Mesenchymal stem cell (in vitro differentiated cells and primary cell): Measurements from ENCODE around the gene RFX3.

Source experiments
- DNase-seq: peaks from one replicate; pipeline ENCODE4 v3.0.0-alpha.2; 2013
- H2AFZ ChIP-seq: one replicate; pipeline ENCODE4 v1.6.1; 2013; ENCODE audit warnings: low read depth, mild to moderate bottlenecking, control low read depth, inconsistent platforms, low read length, moderate library complexity
- H2AK5ac ChIP-seq: 2 replicates; pipeline ENCODE4 v1.6.1; 2013; ENCODE audit warnings: low read length, moderate library complexity, mild to moderate bottlenecking, inconsistent platforms; ENCODE audit not compliant: severe bottlenecking
- H2BK120ac ChIP-seq: one replicate; pipeline ENCODE4 v1.6.1; 2013; ENCODE audit warnings: low read depth, mild to moderate bottlenecking, inconsistent platforms, low read length, moderate library complexity
- H2BK12ac ChIP-seq, 2 experiments: one replicate each; pipeline ENCODE4 v1.6.1; 2013; ENCODE audit warnings: inconsistent platforms in 2 of 2, low read length in 2 of 2, mild to moderate bottlenecking in 2 of 2, moderate library complexity in 2 of 2, control low read depth in 1 of 2
- H2BK15ac ChIP-seq: one replicate; pipeline ENCODE4 v1.6.1; 2013; ENCODE audit warnings: mild to moderate bottlenecking, low read depth, inconsistent platforms; ENCODE audit not compliant: poor library complexity, severe bottlenecking
- H2BK5ac ChIP-seq: 2 replicates; pipeline ENCODE4 v1.6.1; 2013; ENCODE audit warnings: low read depth, mild to moderate bottlenecking, low read length, control low read depth, inconsistent platforms; ENCODE audit not compliant: poor library complexity, severe bottlenecking
- H3K14ac ChIP-seq, 2 experiments: one replicate each; pipeline ENCODE4 v1.6.1; 2013; ENCODE audit warnings: inconsistent platforms in 2 of 2, low read length in 2 of 2, control low read depth in 1 of 2, mild to moderate bottlenecking in 1 of 2, moderate library complexity in 1 of 2
- H3K18ac ChIP-seq, 2 experiments: one replicate each; pipeline ENCODE4 v1.6.1; 2013; ENCODE audit warnings: inconsistent platforms in 2 of 2, low read length in 2 of 2, control low read depth in 1 of 2, low read depth in 1 of 2, mild to moderate bottlenecking in 1 of 2
- H3K23ac ChIP-seq, 2 experiments: one replicate each; pipeline ENCODE4 v1.6.1; 2013; ENCODE audit warnings: inconsistent platforms in 2 of 2, low read length in 2 of 2, mild to moderate bottlenecking in 2 of 2, moderate library complexity in 2 of 2, control low read depth in 1 of 2
- H3K27ac ChIP-seq: 2 replicates; pipeline ENCODE4 v1.5.1; 2013; ENCODE audit warnings: mild to moderate bottlenecking, moderate library complexity, low read length, control low read depth, inconsistent platforms; ENCODE audit not compliant: poor library complexity, severe bottlenecking
- H3K27me3 ChIP-seq, 2 experiments: 2 replicates each; pipeline versions ENCODE4 v1.6.1 to v1.7.0; 2013; ENCODE audit warnings: low read length in 2 of 2, mild to moderate bottlenecking in 2 of 2, moderate library complexity in 2 of 2, control low read depth in 1 of 2, inconsistent platforms in 1 of 2; ENCODE audit not compliant: control insufficient read depth in 1 of 2, insufficient read depth in 1 of 2
- H3K36me3 ChIP-seq, 2 experiments: 2 replicates each; pipeline versions ENCODE4 v1.6.1 to v1.7.0; 2013; ENCODE audit warnings: low read length in 2 of 2, control low read depth in 1 of 2, inconsistent platforms in 1 of 2, low read depth in 1 of 2, mild to moderate bottlenecking in 1 of 2; ENCODE audit not compliant: insufficient read depth in 2 of 2, control insufficient read depth in 1 of 2
- H3K4ac ChIP-seq, 2 experiments: one replicate each; pipeline ENCODE4 v1.6.1; 2013; ENCODE audit warnings: inconsistent platforms in 2 of 2, low read length in 2 of 2, mild to moderate bottlenecking in 2 of 2, moderate library complexity in 2 of 2, control low read depth in 1 of 2, low read depth in 1 of 2
- H3K4me1 ChIP-seq: 2 replicates; pipeline ENCODE4 v1.6.1; 2013; ENCODE audit warnings: low read depth, low read length, control low read depth; ENCODE audit not compliant: control insufficient read depth, insufficient read depth
- H3K4me2 ChIP-seq: 2 replicates; pipeline ENCODE4 v1.6.1; 2013; ENCODE audit warnings: low read length, mild to moderate bottlenecking, inconsistent platforms; ENCODE audit not compliant: poor library complexity, severe bottlenecking
- H3K4me3 ChIP-seq, 2 experiments: 2 replicates each; pipeline versions ENCODE4 v1.5.1 to v1.7.0; 2013; ENCODE audit warnings: low read length in 2 of 2, mild to moderate bottlenecking in 2 of 2, control low read depth in 1 of 2, low read depth in 1 of 2; ENCODE audit not compliant: insufficient read depth in 1 of 2
- H3K79me1 ChIP-seq: replicated peaks from 2 replicates; pipeline ENCODE4 v1.6.1; 2013; ENCODE audit warnings: mild to moderate bottlenecking, control low read depth, low read length, inconsistent platforms; ENCODE audit not compliant: poor library complexity, severe bottlenecking
- H3K9ac ChIP-seq: 2 replicates; pipeline ENCODE4 v1.7.0; 2013; ENCODE audit warnings: mild to moderate bottlenecking, low read length, moderate library complexity
- H3K9me3 ChIP-seq: 2 replicates; pipeline ENCODE4 v1.7.0; 2013; ENCODE audit warnings: mild to moderate bottlenecking, low read length; ENCODE audit not compliant: control insufficient read depth
- H4K8ac ChIP-seq: one replicate; pipeline ENCODE4 v1.6.1; 2013; ENCODE audit warnings: inconsistent platforms, mild to moderate bottlenecking, low read length, moderate library complexity
- H4K91ac ChIP-seq: one replicate; pipeline ENCODE4 v1.6.1; 2013; ENCODE audit warnings: mild to moderate bottlenecking, low read length, inconsistent platforms
- WGBS: methylation state at CpG from one replicate; pipeline ENCODE4 v1.1.7; 2013; ENCODE audit warnings: mixed read lengths; 5-methylcytosine and 5-hydroxymethylcytosine counted together

The RFX3 gene

DNA sequence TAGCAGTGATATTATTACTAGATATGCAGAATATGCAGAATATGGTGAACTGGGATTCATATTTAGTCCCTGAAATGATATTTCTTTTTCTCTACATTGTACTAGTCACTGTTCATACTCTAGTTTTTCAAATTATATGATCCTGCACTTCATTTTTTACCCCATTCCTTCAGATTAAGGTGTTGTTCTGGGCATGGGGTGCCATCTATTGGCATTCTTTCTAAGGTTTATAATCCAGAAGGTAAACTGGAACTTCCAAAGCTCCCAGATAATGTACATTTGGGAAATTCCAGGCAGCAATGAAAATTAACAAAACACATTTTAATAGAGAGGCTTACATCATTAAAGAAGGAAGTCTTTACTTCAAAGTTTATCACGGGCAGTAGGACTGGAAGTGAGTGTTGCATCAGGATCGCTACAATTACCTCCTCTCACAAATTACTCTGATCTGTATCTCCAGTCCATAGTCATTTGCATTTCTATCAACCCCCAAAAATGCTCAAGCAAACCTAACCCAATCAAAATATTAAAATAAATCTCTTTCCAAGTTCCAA lies 12.5 kb downstream of the RFX3 start:
- H2AFZ ChIP-seq, result no peak overlapping the region
- no peak overlapping the region for H2BK12ac ChIP-seq
- no peak overlapping the region for H3K18ac ChIP-seq
- no peak overlapping the region for H2BK120ac ChIP-seq
- no peak overlapping the region for H3K4me3 ChIP-seq
- H3K9me3 ChIP-seq, result no peaks in the 10 kb centered on the region
- no peak overlapping the region for H2BK5ac ChIP-seq
- no peak overlapping the region for H2AK5ac ChIP-seq
- no peaks in the 10 kb centered on the region for H3K27me3 ChIP-seq
- H3K4ac ChIP-seq, result no peak overlapping the region
- no peak overlapping the region for H3K9ac ChIP-seq
- DNase-seq, result no peak
- no peak overlapping the region for H3K14ac ChIP-seq
- H3K4me2 ChIP-seq, result no peak overlapping the region
- no peak overlapping the region for H4K8ac ChIP-seq
- H3K23ac ChIP-seq, result no peak overlapping the region
- no peak overlapping the region for H2BK15ac ChIP-seq
- H3K79me1 ChIP-seq, result peaks cover 21% of the 10 kb centered on the region
- 88% methylated on average over 2 of the region's 2 CpGs for WGBS
- no peaks in the 10 kb centered on the region for H3K4me1 ChIP-seq
- H3K36me3 ChIP-seq, result no peaks in the 10 kb centered on the region
- H4K91ac ChIP-seq, result no peak overlapping the region
- no peak overlapping the region for H3K27ac ChIP-seq

DNA sequence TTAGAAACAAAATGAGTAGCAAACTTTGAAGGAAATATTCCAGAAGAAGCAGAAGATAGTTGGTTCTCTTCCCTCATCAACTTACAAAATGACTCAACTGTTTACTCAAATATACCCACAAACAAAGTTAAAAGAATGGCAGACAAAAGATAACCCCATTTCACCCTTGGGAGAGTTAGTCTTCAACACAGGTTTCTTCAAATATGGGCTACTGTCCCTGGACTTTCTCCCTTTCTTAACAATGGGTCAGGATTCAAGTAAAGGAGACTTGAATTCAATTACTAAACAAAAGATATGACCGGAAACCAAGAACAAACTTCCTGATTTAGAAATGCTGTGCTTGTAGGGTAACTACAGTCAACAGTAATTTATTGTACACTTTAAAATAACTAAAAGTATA lies 14.2 kb downstream of the RFX3 start:
- H4K91ac ChIP-seq, result no peak overlapping the region
- H3K18ac ChIP-seq, result no peak overlapping the region
- no peak overlapping the region for H2BK15ac ChIP-seq
- peaks cover 11% of the 10 kb centered on the region for H3K79me1 ChIP-seq
- H2BK5ac ChIP-seq, result no peak overlapping the region
- no peak overlapping the region for H4K8ac ChIP-seq
- no CpG with 5 or more reads among the region's 1 CpG for WGBS
- no peak overlapping the region for H2BK120ac ChIP-seq
- H3K27ac ChIP-seq, result no peak overlapping the region
- H2AFZ ChIP-seq, result no peak overlapping the region
- H3K27me3 ChIP-seq, result no peaks in the 10 kb centered on the region
- no peak overlapping the region for H2AK5ac ChIP-seq
- no peak overlapping the region for H3K14ac ChIP-seq
- no peak overlapping the region for H3K23ac ChIP-seq
- H3K9me3 ChIP-seq, result no peaks in the 10 kb centered on the region
- no peaks in the 10 kb centered on the region for H3K36me3 ChIP-seq
- no peaks in the 10 kb centered on the region for H3K4me1 ChIP-seq
- H2BK12ac ChIP-seq, result no peak overlapping the region
- H3K9ac ChIP-seq, result no peak overlapping the region
- H3K4me3 ChIP-seq, result no peak overlapping the region
- H3K4me2 ChIP-seq, result no peak overlapping the region
- DNase-seq, result peak; percentile 41
- no peak overlapping the region for H3K4ac ChIP-seq

DNA sequence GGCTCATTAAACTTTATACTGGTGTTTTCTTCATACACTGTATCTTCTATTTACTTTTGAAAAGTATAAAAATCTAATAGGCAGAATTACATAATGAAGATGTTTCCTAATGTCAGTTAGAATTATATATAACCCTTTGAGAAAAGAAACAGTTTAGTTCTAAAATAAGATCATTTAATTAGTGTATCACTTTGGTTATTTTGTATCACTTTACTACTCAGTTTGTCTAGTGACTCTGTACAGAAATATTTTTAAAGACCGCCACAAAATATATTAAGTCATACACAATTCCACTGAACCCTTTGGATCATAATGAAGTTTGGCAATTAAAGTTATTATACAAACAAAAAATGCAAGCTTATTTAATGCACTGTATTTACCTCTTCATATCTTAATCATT lies 15.0 kb downstream of the RFX3 start:
- Histone ChIP-seq H3K4me2 (no peak overlapping the region), H2BK5ac (no peak overlapping the region), H3K36me3 (no peaks in the 10 kb centered on the region), H3K27me3 (no peaks in the 10 kb centered on the region), H4K8ac (no peak overlapping the region), H3K9ac (no peak overlapping the region), H3K4ac (no peak overlapping the region), H2BK15ac (no peak overlapping the region), H3K14ac (no peak overlapping the region), H2BK12ac (no peak overlapping the region), H3K79me1 (peaks cover 9% of the 10 kb centered on the region), H3K4me3 (no peak overlapping the region), H2AFZ (no peak overlapping the region), H2BK120ac (no peak overlapping the region), H3K27ac (no peak overlapping the region), H3K4me1 (no peaks in the 10 kb centered on the region), H2AK5ac (no peak overlapping the region), H3K23ac (no peak overlapping the region), H3K18ac (no peak overlapping the region), H4K91ac (no peak overlapping the region), H3K9me3 (no peaks in the 10 kb centered on the region)
- no peak for DNase-seq
- no CpG with 5 or more reads among the region's 1 CpG for WGBS

DNA sequence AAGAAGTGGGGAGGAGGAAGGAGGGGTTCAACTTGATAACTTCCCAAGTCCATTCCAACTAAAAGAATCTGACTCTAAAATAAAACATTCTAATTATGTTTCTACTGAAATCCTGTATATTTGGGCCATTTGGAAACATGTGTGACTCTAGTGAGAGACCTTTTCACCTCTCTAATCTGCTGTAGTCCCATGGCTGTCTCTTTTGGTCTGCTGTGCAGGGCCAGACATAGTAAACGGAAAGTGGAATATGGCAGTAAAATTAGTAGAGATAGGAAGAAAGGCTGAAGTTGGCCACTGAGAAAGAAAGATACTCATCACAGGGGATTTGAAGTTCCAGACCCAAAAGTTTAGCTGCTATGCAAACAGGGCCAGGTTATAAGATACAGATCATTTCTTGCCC lies 15.9 kb downstream of the RFX3 start:
- no peak overlapping the region for H2BK12ac ChIP-seq
- no peak overlapping the region for H2BK5ac ChIP-seq
- no peak overlapping the region for H3K4me3 ChIP-seq
- no peak overlapping the region for H2AK5ac ChIP-seq
- H3K9ac ChIP-seq, result no peak overlapping the region
- no peak overlapping the region for H2BK120ac ChIP-seq
- H3K23ac ChIP-seq, result no peak overlapping the region
- no peaks in the 10 kb centered on the region for H3K4me1 ChIP-seq
- peak overlapping the region in 1 of 2 experiments; percentile 33 for H3K18ac ChIP-seq
- no peak overlapping the region for H3K4me2 ChIP-seq
- H3K27ac ChIP-seq, result no peak overlapping the region
- no peaks in the 10 kb centered on the region for H3K36me3 ChIP-seq
- H2AFZ ChIP-seq, result no peak overlapping the region
- no CpG with 5 or more reads among the region's 1 CpG for WGBS
- H3K14ac ChIP-seq, result no peak overlapping the region
- H4K91ac ChIP-seq, result no peak overlapping the region
- no peaks in the 10 kb centered on the region for H3K27me3 ChIP-seq
- no peaks in the 10 kb centered on the region for H3K9me3 ChIP-seq
- DNase-seq, result no peak
- peak overlapping the region in 1 of 2 experiments; percentile 28 for H3K4ac ChIP-seq
- no peak overlapping the region for H2BK15ac ChIP-seq
- H3K79me1 ChIP-seq, result peaks cover 9% of the 10 kb centered on the region
- H4K8ac ChIP-seq, result no peak overlapping the region
